Sigmoid colon (tissue), 4 donors: ENCODE results near the gene LRRTM4.

Source experiments
- EP300 ChIP-seq, 4 donors: sonication (generic); formaldehyde crosslinking; IDR thresholded peaks; one replicate each; pipeline ENCODE4 v1.6.1; 2017; ENCODE audit warnings: antibody characterized with exemption in 4 of 4
- POLR2A ChIP-seq, 2 donors: fragments of 450-650 bp; IDR thresholded peaks; one replicate each; pipeline ENCODE4 v1.6.1; 2016; ENCODE audit warnings: antibody characterized with exemption in 2 of 2, mild to moderate bottlenecking in 2 of 2, moderate library complexity in 2 of 2
- TF ChIP-seq, protein P1 (sequence below), 4 experiments: fragments of 450-650 bp in 3 of 4; fragments of 200-600 bp in 1 of 4; IDR thresholded peaks; one replicate each; pipeline ENCODE4 v1.5.1; 2016 to 2019; ENCODE audit warnings: antibody characterized with exemption in 4 of 4, mild to moderate bottlenecking in 3 of 4, moderate library complexity in 2 of 4

DNA sequence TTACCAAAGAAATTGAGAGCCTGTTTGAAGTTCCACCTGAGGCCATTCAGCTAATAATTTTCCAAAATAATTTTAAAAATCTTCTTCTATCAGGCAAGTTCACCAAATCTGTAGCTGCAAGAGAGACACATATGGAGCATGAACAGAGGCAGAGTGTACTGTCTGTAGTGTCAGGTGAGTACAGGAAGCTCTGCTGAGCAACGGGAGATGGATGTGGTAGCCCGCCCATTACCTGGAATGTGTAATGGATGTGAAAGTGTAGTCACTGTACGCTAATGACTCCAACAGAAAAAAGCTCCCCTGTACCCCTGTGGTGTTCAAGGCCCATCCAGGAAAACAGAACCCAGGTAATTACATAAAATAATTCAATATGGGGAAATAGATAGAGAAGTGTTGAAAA lies 311.5 kb downstream of the LRRTM4 start:
- TF ChIP-seq, protein P1, sequence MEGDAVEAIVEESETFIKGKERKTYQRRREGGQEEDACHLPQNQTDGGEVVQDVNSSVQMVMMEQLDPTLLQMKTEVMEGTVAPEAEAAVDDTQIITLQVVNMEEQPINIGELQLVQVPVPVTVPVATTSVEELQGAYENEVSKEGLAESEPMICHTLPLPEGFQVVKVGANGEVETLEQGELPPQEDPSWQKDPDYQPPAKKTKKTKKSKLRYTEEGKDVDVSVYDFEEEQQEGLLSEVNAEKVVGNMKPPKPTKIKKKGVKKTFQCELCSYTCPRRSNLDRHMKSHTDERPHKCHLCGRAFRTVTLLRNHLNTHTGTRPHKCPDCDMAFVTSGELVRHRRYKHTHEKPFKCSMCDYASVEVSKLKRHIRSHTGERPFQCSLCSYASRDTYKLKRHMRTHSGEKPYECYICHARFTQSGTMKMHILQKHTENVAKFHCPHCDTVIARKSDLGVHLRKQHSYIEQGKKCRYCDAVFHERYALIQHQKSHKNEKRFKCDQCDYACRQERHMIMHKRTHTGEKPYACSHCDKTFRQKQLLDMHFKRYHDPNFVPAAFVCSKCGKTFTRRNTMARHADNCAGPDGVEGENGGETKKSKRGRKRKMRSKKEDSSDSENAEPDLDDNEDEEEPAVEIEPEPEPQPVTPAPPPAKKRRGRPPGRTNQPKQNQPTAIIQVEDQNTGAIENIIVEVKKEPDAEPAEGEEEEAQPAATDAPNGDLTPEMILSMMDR (IDR thresholded peaks at IDR 0.05): no peak
- no peak for TF ChIP-seq POLR2A (IDR thresholded peaks at IDR 0.05)
- TF ChIP-seq EP300 (IDR thresholded peaks at IDR 0.05): no peak
